AG04450 (cell line): Measurements from ENCODE around the gene NLRC5. TPM values are rescaled to one million over a fixed set of nuclear protein-coding genes. Genes with fewer than 3 reads are reported as not detected.

Experiments used
- CTCF ChIA-PET: fragments of 300-600, 350-600 bp; formaldehyde crosslinking; extraction: SDS; loops from one replicate; lab custom pipeline; 2022; ENCODE audit warnings: antibody characterized with exemption, inconsistent platforms; lab: Charles Lee
- POLR2A ChIA-PET: fragments of 350-600 bp; formaldehyde crosslinking; extraction: SDS; loops from one replicate; lab custom pipeline; 2021; ENCODE audit warnings: antibody characterized with exemption, inconsistent platforms; lab: Yijun Ruan, JAX
- DNase-seq: peaks from one replicate; pipeline ENCODE4 v3.0.0-alpha.2; 2011; ENCODE audit warnings: low read depth, low spot score
- H3K27ac ChIP-seq: one replicate; pipeline ENCODE4 v1.5.1; 2012; ENCODE audit warnings: low read depth, low read length, control low read depth
- H3K27me3 ChIP-seq: one replicate; pipeline ENCODE4 v1.6.0; 2012; ENCODE audit warnings: low read length; ENCODE audit not compliant: control insufficient read depth, insufficient read depth
- H3K4me3 ChIP-seq: 2 replicates; pipeline ENCODE4 v1.5.1; 2011; ENCODE audit warnings: mild to moderate bottlenecking, low read depth, low read length, control low read depth
- H3K9me3 ChIP-seq: 2 replicates; pipeline ENCODE4 v1.5.1; 2012; ENCODE audit warnings: low read length; ENCODE audit not compliant: control insufficient read depth, insufficient read depth
- CTCF ChIP-seq: IDR thresholded peaks from 2 replicates; pipeline ENCODE4 v1.5.1; 2011; ENCODE audit warnings: low read depth, low read length, control low read depth, inconsistent platforms
- polyA plus RNA-seq: library from polyadenylated mRNA; depleted of rRNA; stranded (reverse); fragments of >200 nt; gene quantifications from 2 replicates; pipeline ENCODE4 v1.2.3, GENCODE V29; 2011

Gene NLRC5
- polyA plus RNA-seq, 1 experiment = 9.2 TPM

- Histone ChIP-seq H3K27ac (no peak overlapping the region), H3K9me3 (no peaks in the 10 kb centered on the region), H3K4me3 (no peak overlapping the region), H3K27me3 (no peaks in the 10 kb centered on the region)
- no peak for TF ChIP-seq CTCF
- POLR2A ChIA-PET = interaction anchor here (0.6 to 0.7 kb wide), 2 partner anchors 82 to 512 kb away, joined by 3 to 5 read pairs; partner anchors contain the start of gene HERPUD1
- CTCF ChIA-PET = no interaction called here
- no peak for DNase-seq
Measured at GRCh38 chr16:57013229-57013628, 23.9 kb downstream of the NLRC5 start.

- CTCF ChIA-PET = no interaction called here
- no peak for TF ChIP-seq CTCF
- H3K27me3 ChIP-seq = no peaks in the 10 kb centered on the region
- no peaks in the 10 kb centered on the region for H3K9me3 ChIP-seq
- POLR2A ChIA-PET = interaction anchor here (0.7 kb wide), 1 partner anchor 82 kb away, joined by 3 read pairs; the partner anchor contains the start of gene HERPUD1
- H3K4me3 ChIP-seq = no peak overlapping the region
- no peak for DNase-seq
- no peak overlapping the region for H3K27ac ChIP-seq
Measured at GRCh38 chr16:57013902-57014301, 24.5 kb downstream of the NLRC5 start.

GRCh38 chr16:57016301-57016700 is 26.9 kb downstream of the NLRC5 start:
- Histone ChIP-seq H3K27me3 (no peaks in the 10 kb centered on the region), H3K9me3 (no peaks in the 10 kb centered on the region), H3K4me3 (no peak overlapping the region), H3K27ac (no peak overlapping the region)
- no peak for DNase-seq
- ChIA-PET CTCF (no interaction called here), POLR2A (no interaction called here)
- no peak for TF ChIP-seq CTCF

DNA sequence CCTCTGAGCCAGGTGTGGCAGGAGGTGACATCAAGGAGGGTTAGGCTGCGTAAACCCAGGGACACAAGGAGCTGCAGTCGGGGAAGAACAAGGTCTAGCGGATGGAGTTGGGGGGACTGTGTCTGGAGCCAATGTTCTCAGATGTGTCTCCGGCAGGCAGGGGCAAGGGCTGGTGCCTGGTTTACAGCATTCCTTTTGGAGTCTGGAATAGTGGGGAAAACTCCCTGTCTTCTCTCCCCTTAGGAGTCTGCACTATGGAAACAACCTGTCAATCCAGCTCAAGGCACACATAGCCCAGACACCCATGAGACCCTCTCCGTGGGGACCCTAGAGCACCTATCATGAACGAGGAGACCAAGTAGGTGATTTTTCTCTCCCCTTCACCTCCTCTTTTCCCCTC is 27.5 kb downstream of the NLRC5 start:
- CTCF ChIA-PET = no interaction called here

GRCh38 chr16:57017251-57017650 is 27.9 kb downstream of the NLRC5 start:
- ChIA-PET CTCF (no interaction called here), POLR2A (no interaction called here)
- no peaks in the 10 kb centered on the region for H3K27me3 ChIP-seq

More for the DNA sequence above, 27.5 kb downstream of the NLRC5 start:
- TF ChIP-seq CTCF = no peak
- Histone ChIP-seq H3K9me3 (no peaks in the 10 kb centered on the region), H3K27ac (no peak overlapping the region), H3K27me3 (no peaks in the 10 kb centered on the region), H3K4me3 (no peak overlapping the region)
- POLR2A ChIA-PET = no interaction called here
- no peak for DNase-seq

More at GRCh38 chr16:57017251-57017650, 27.9 kb downstream of the NLRC5 start:
- no peak overlapping the region for H3K27ac ChIP-seq
- H3K9me3 ChIP-seq = no peaks in the 10 kb centered on the region
- H3K4me3 ChIP-seq = no peak overlapping the region
- DNase-seq = no peak
- no peak for TF ChIP-seq CTCF
